Body of pancreas (tissue), 4 donors: Measurements from ENCODE around the gene DNAH1. TPM values are rescaled to one million over a fixed set of nuclear protein-coding genes. Genes with fewer than 3 reads are reported as not detected.
A peak's percentile ranks its signal among the peaks of the same experiment; 100 is the strongest.
"Not testable (repeated sequence)": the region's sequence is repeated elsewhere in the genome, so short reads cannot be mapped to it uniquely, and the experiment has no call there.

Experiments
- ATAC-seq: fragments of 150-250 bp; one replicate; pipeline ENCODE4 v1.9.1; 2016
- DNase-seq, 4 donors: peaks; one replicate each; pipeline ENCODE4 v3.0.0-alpha.2; 2019
- H3K27ac ChIP-seq, 4 donors: fragments of 200-600 bp; sonication (generic); 1 replicate in 3 of 4; 2 replicates in 1 of 4; pipeline versions ENCODE4 v1.5.1 to v1.6.1; 2016 to 2019; ENCODE audit warnings: mild to moderate bottlenecking in 1 of 4, mixed read lengths in 1 of 4, moderate library complexity in 1 of 4
- H3K27me3 ChIP-seq, 2 donors: fragments of 200-600 bp; sonication (generic); one replicate each; pipeline ENCODE4 v1.6.0; 2016; ENCODE audit warnings: mild to moderate bottlenecking in 1 of 2
- H3K36me3 ChIP-seq, 2 donors: fragments of 200-600 bp; sonication (generic); replicated peaks in 1 of 2; 2 replicates each; pipeline ENCODE4 v1.5.1; 2016; ENCODE audit warnings: low read depth in 2 of 2; ENCODE audit not compliant: insufficient read depth in 1 of 2
- H3K4me1 ChIP-seq: fragments of 200-600 bp; sonication (generic); one replicate; pipeline ENCODE4 v1.6.0; 2016
- H3K4me3 ChIP-seq, 2 donors: fragments of 200-600 bp; sonication (generic); 1 replicate in 1 of 2; 2 replicates in 1 of 2; pipeline ENCODE4 v1.5.1; 2016 to 2019
- H3K9me3 ChIP-seq, 3 donors: fragments of 200-600 bp; sonication (generic); 1 replicate in 2 of 3; 2 replicates in 1 of 3; pipeline ENCODE4 v1.5.1; 2016
- POLR2A ChIP-seq, 3 donors: fragments of 450-650 bp; IDR thresholded peaks; one replicate each; pipeline ENCODE4 v1.6.1; 2016; ENCODE audit warnings: antibody characterized with exemption in 3 of 3, mild to moderate bottlenecking in 2 of 3
- WGBS, 2 donors: methylation state at CpG; one replicate each; pipeline ENCODE4 v1.1.5; 2017; 5-methylcytosine and 5-hydroxymethylcytosine counted together
- intact Hi-C: fragments of 100-400 bp; cut with DNase I; formaldehyde crosslinking; loops from one replicate; pipeline ENCODE4 v1.15.1; 2023
- total RNA-seq, 2 donors: library from RNA; depleted of rRNA; stranded (reverse); fragments of >200 nt; gene quantifications; one replicate each; pipeline ENCODE4 v1.1.0, GENCODE V29; 2016
- TF ChIP-seq, protein P1 (sequence below), 7 experiments: fragments of 450-650 bp in 4 of 7; fragments of 200-600 bp in 3 of 7; sonication (generic) in 3 of 7; IDR thresholded peaks; one replicate each; pipeline ENCODE4 v1.5.1; 2016 to 2019; ENCODE audit warnings: antibody characterized with exemption in 7 of 7

DNAH1 gene
- 10 to 100 TPM in 1 of 2 donors, 1 to 10 TPM in 1; 6.0 to 14.8 TPM for total RNA-seq

GRCh38 chr3:52315977-52316764, at the start of gene DNAH1:
Gene DNAH1 (plus strand): TSS chr3:52316319. CDS start chr3:52322443, 6,124 bp downstream.
- intact Hi-C loops, result no loop called here
- 74 to 88% methylated on average over 3 of the region's 3 CpGs for WGBS, 2 donors
- Histone ChIP-seq H3K4me1 (peaks cover 5% of the 10 kb centered on the region), H3K27ac (no peak within 1 kb of the TSS), H3K27me3 (no peaks in the 10 kb centered on the region), H3K36me3 (no peaks in the 10 kb centered on the region), H3K9me3 (no peaks in the 10 kb centered on the region), H3K4me3 (no peak within 1 kb of the TSS)
- DNase-seq (no peak), ATAC-seq (no peak)
- TF ChIP-seq POLR2A (IDR thresholded peaks at IDR 0.05), result no peak

DNA sequence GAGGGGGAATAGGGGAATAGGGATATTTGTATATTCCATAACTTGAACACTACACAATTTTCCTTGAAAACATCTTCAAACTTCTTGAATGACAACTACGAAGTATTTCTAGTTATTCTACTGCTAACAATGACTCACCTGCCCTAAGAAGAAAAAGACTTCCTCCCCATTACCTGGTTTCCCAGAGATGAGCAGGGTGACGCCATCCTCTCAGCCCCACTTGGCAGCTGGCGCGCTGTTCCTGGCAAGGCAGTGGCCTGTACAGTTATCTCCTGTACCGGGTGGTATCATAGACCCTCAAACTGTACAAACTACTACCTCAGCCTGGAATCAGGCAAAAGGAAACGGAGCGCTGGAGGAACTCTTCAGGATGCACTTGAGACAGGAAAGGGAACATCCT, 48.1 kb upstream of the DNAH1 start:
- Histone ChIP-seq H3K4me3 (no peak overlapping the region), H3K36me3 (peaks cover 9 to 22% of the 10 kb centered on the region in 2 donors), H3K27me3 (no peaks in the 10 kb centered on the region), H3K4me1 (peaks cover 35% of the 10 kb centered on the region), H3K9me3 (no peaks in the 10 kb centered on the region), H3K27ac (no peak overlapping the region)
- DNase-seq (no peak), ATAC-seq (no peak)
- intact Hi-C loops, result no loop called here
- WGBS, 2 donors, result 82 to 86% methylated on average over 7 of the region's 7 CpGs
- TF ChIP-seq, protein P1, sequence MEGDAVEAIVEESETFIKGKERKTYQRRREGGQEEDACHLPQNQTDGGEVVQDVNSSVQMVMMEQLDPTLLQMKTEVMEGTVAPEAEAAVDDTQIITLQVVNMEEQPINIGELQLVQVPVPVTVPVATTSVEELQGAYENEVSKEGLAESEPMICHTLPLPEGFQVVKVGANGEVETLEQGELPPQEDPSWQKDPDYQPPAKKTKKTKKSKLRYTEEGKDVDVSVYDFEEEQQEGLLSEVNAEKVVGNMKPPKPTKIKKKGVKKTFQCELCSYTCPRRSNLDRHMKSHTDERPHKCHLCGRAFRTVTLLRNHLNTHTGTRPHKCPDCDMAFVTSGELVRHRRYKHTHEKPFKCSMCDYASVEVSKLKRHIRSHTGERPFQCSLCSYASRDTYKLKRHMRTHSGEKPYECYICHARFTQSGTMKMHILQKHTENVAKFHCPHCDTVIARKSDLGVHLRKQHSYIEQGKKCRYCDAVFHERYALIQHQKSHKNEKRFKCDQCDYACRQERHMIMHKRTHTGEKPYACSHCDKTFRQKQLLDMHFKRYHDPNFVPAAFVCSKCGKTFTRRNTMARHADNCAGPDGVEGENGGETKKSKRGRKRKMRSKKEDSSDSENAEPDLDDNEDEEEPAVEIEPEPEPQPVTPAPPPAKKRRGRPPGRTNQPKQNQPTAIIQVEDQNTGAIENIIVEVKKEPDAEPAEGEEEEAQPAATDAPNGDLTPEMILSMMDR (IDR thresholded peaks at IDR 0.05), result no peak
- no peak for TF ChIP-seq POLR2A (IDR thresholded peaks at IDR 0.05)

GRCh38 chr3:52269776-52270175, 46.3 kb upstream of the DNAH1 start:
- Histone ChIP-seq H3K36me3 (peaks cover 9 to 19% of the 10 kb centered on the region in 2 donors), H3K9me3 (no peaks in the 10 kb centered on the region), H3K4me1 (peaks cover 52% of the 10 kb centered on the region), H3K27ac (peak overlapping the region in 2 of 4 donors; percentile 35 to 67), H3K4me3 (no peak overlapping the region), H3K27me3 (no peaks in the 10 kb centered on the region)
- DNase-seq, result no peak
- 52 to 54% methylated on average over 3 of the region's 3 CpGs for WGBS, 2 donors
- intact Hi-C loops, result no loop called here
- no peak for TF ChIP-seq POLR2A (IDR thresholded peaks at IDR 0.05)
- TF ChIP-seq, protein P1 (IDR thresholded peaks at IDR 0.05), result no peak
- ATAC-seq, result no peak

DNA sequence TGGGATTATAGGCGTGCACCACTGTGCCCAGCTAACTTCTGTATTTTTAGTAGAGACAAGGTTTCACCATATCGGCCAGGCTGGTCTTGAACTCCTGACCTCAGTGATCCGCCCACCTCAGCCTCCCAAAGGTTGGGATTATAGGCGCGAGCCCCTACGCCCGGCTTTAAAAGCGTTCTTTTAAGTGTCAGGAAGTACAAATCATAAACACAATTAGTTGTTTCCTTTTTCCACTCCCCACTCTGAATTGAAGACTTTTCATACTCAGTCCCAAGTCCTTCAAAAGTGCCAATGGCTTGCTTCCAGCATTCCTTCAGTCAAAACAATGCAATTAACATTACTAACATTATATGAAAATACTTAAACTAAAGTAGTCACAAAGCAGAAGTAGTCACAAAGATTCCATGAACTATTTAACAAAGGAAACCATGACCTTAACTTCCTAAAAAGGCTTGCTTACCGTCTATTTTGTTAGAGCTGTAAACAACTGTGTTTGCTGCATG, 45.8 kb upstream of the DNAH1 start:
- 48 to 51% methylated on average over 9 of the region's 9 CpGs for WGBS, 2 donors
- no peaks in the 10 kb centered on the region for H3K9me3 ChIP-seq
- intact Hi-C loops, result no loop called here
- TF ChIP-seq, protein P1 (IDR thresholded peaks at IDR 0.05), result no peak
- no peak for TF ChIP-seq POLR2A (IDR thresholded peaks at IDR 0.05)
- H3K27ac ChIP-seq, result peak overlapping the region in 2 of 4 donors; percentile 35 to 67
- ATAC-seq (peak; percentile 33), DNase-seq (no peak)
- peaks cover 58% of the 10 kb centered on the region for H3K4me1 ChIP-seq
- no peak overlapping the region for H3K4me3 ChIP-seq
- H3K27me3 ChIP-seq, result no peaks in the 10 kb centered on the region
- H3K36me3 ChIP-seq, result peaks cover 9 to 18% of the 10 kb centered on the region in 2 donors

DNA sequence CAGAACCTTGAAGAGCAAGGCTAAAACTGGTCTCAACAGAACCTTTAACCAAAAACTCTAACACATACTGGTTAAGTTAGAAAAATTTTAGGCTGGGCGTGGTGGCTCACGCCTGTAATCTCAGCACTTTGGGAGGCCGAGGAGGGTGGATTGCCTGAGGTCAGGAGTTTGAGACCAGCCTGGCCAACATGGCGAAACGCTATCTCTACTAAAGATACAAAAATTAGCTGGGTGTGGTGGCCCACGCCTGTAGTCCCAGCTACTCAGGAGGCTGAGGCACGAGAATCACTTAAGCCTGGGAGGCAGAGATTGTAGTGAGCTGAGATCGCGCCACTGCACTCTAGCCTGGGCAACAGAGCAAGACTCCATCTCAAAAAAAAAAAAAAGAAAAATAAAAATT, 43.9 kb upstream of the DNAH1 start:
- H3K4me3 ChIP-seq, intact Hi-C loops, H3K27me3 ChIP-seq, H3K27ac ChIP-seq, ATAC-seq, DNase-seq, H3K9me3 ChIP-seq, H3K36me3 ChIP-seq: not testable (repeated sequence)
- peaks cover 72% of the 10 kb centered on the region for H3K4me1 ChIP-seq
- WGBS, 2 donors, result 84 to 91% methylated on average over 9 of the region's 9 CpGs
